H1 (cell line): ENCODE data around the gene GALNT18. TPM values are rescaled to one million over a fixed set of nuclear protein-coding genes. Genes with fewer than 3 reads are reported as not detected.
A peak's percentile ranks its signal among the peaks of the same experiment; 100 is the strongest.

Experiments
- CTCF ChIA-PET: fragments of 300-600 bp; sonication (Branson Sonifier 250); formaldehyde crosslinking; loops from one replicate; lab custom pipeline; 2021; ENCODE audit not compliant: partially characterized antibody; lab: Charles Lee
- POLR2A ChIA-PET: fragments of 300-600 bp; sonication (Branson Sonifier 250); formaldehyde crosslinking; loops from one replicate; lab custom pipeline; 2021; ENCODE audit warnings: inconsistent platforms; ENCODE audit not compliant: partially characterized antibody; lab: Charles Lee
- DNase-seq, 2 experiments: peaks; one replicate each; pipeline versions ENCODE4 v3.0.0 to v3.0.0-alpha.2; 2010 to 2022; ENCODE audit warnings: low spot score in 2 of 2, low read depth in 1 of 2, mixed read lengths in 1 of 2
- FAIRE-seq: peaks from 2 replicates; lab custom pipeline; 2011; peaks lifted over from hg19 to GRCh38; lab: Jason Lieb, UNC
- H2AFZ ChIP-seq: 2 replicates; pipeline ENCODE4 v1.8.1; 2012; ENCODE audit warnings: low read length, inconsistent platforms
- H2AK5ac ChIP-seq: 2 replicates; pipeline ENCODE4 v1.6.1; 2013; ENCODE audit warnings: low read depth, low read length
- H2BK120ac ChIP-seq: replicated peaks from 2 replicates; pipeline ENCODE3; 2013; ENCODE audit warnings: low read depth, low read length, inconsistent platforms
- H2BK12ac ChIP-seq: 2 replicates; pipeline ENCODE4 v1.6.1; 2013; ENCODE audit warnings: low read depth, low read length
- H2BK15ac ChIP-seq: 2 replicates; pipeline ENCODE4 v1.6.1; 2013; ENCODE audit warnings: low read length
- H2BK20ac ChIP-seq: 2 replicates; pipeline ENCODE4 v1.6.1; 2013; ENCODE audit warnings: low read length
- H2BK5ac ChIP-seq: 2 replicates; pipeline ENCODE4 v1.6.1; 2013; ENCODE audit warnings: low read depth, low read length
- H3K14ac ChIP-seq: 2 replicates; pipeline ENCODE4 v1.6.1; 2013; ENCODE audit warnings: inconsistent platforms; ENCODE audit not compliant: insufficient read length
- H3K18ac ChIP-seq: 2 replicates; pipeline ENCODE4 v1.6.1; 2013; ENCODE audit warnings: low read length; ENCODE audit errors: extremely low read depth
- H3K23ac ChIP-seq: 2 replicates; pipeline ENCODE4 v1.6.1; 2013; ENCODE audit warnings: inconsistent platforms; ENCODE audit not compliant: insufficient read length
- H3K23me2 ChIP-seq: 2 replicates; pipeline ENCODE4 v1.6.1; 2013; ENCODE audit warnings: low read depth, low read length
- H3K27ac ChIP-seq: 2 replicates; pipeline ENCODE4 v1.6.1; 2011; ENCODE audit warnings: low read depth, low read length, inconsistent platforms
- H3K27me3 ChIP-seq, 4 experiments: replicated peaks in 1 of 4; 1 replicate in 1 of 4; 2 replicates in 3 of 4; pipeline versions ENCODE4 v1.6.1 to v1.8.1; 2011 to 2013; ENCODE audit warnings: low read length in 3 of 4, mild to moderate bottlenecking in 3 of 4, inconsistent platforms in 2 of 4, mixed read lengths in 2 of 4, moderate library complexity in 1 of 4; ENCODE audit not compliant: control insufficient read depth in 3 of 4, insufficient read depth in 3 of 4; ENCODE audit errors: extremely low read depth in 1 of 4
- H3K36me3 ChIP-seq, 4 experiments: 2 replicates each; pipeline versions ENCODE4 v1.6.1 to v1.8.1; 2011 to 2013; ENCODE audit warnings: mild to moderate bottlenecking in 4 of 4, low read length in 3 of 4, moderate library complexity in 2 of 4, control low read depth in 1 of 4, inconsistent platforms in 1 of 4; ENCODE audit not compliant: insufficient read depth in 4 of 4, control insufficient read depth in 2 of 4
- H3K4ac ChIP-seq: replicated peaks from 2 replicates; pipeline ENCODE3; 2013; ENCODE audit warnings: low read length, low read depth, mixed read lengths, inconsistent platforms; ENCODE audit not compliant: insufficient read length
- H3K4me1 ChIP-seq, 4 experiments: replicated peaks in 1 of 4; 1 replicate in 1 of 4; 2 replicates in 3 of 4; pipeline versions ENCODE4 v1.6.1 to v1.8.1; 2011 to 2013; ENCODE audit warnings: low read length in 3 of 4, inconsistent platforms in 2 of 4, mixed read lengths in 1 of 4; ENCODE audit not compliant: insufficient read depth in 4 of 4, control insufficient read depth in 3 of 4
- H3K4me2 ChIP-seq, 2 experiments: 2 replicates each; pipeline versions ENCODE4 v1.6.1 to v1.8.1; 2011 to 2013; ENCODE audit warnings: low read depth in 2 of 2, low read length in 2 of 2, control low read depth in 1 of 2, inconsistent platforms in 1 of 2, mild to moderate bottlenecking in 1 of 2; ENCODE audit not compliant: insufficient read depth in 1 of 2
- H3K4me3 ChIP-seq, 4 experiments: fragments of 200-600, 300-600 bp in 1 of 4; sonication (generic), shearing (Covaris generic), sonication (Bioruptor Twin) in 1 of 4; 2 replicates each; pipeline versions ENCODE4 v1.5.1 to v1.8.1; 2011 to 2016; ENCODE audit warnings: low read length in 4 of 4, low read depth in 3 of 4, control low read depth in 2 of 4, inconsistent platforms in 2 of 4, mild to moderate bottlenecking in 2 of 4, mixed read lengths in 1 of 4, moderate library complexity in 1 of 4; ENCODE audit not compliant: insufficient read depth in 2 of 4; ENCODE audit errors: extremely low read depth in 1 of 4
- H3K56ac ChIP-seq: replicated peaks from 2 replicates; pipeline ENCODE3; 2013; ENCODE audit warnings: low read depth, mild to moderate bottlenecking, mixed read lengths, low read length, inconsistent platforms; ENCODE audit not compliant: insufficient read length
- H3K79me1 ChIP-seq: 2 replicates; pipeline ENCODE4 v1.6.1; 2013; ENCODE audit warnings: low read depth, low read length, control low read depth
- H3K79me2 ChIP-seq, 2 experiments: 2 replicates each; pipeline versions ENCODE4 v1.6.1 to v1.8.1; 2012 to 2013; ENCODE audit warnings: low read length in 2 of 2, mild to moderate bottlenecking in 2 of 2, inconsistent platforms in 1 of 2; ENCODE audit not compliant: insufficient read depth in 2 of 2, control insufficient read depth in 1 of 2
- H3K9ac ChIP-seq, 4 experiments: replicated peaks in 1 of 4; 1 replicate in 1 of 4; 2 replicates in 3 of 4; pipeline versions ENCODE4 v1.6.1 to v1.8.1; 2011 to 2013; ENCODE audit warnings: low read depth in 3 of 4, low read length in 3 of 4, control low read depth in 2 of 4, mild to moderate bottlenecking in 2 of 4, moderate library complexity in 2 of 4, inconsistent platforms in 1 of 4; ENCODE audit errors: extremely low read depth in 1 of 4
- H3K9me3 ChIP-seq, 2 experiments: 2 replicates each; pipeline versions ENCODE4 v1.6.1 to v1.8.1; 2012 to 2013; ENCODE audit warnings: mild to moderate bottlenecking in 2 of 2, moderate library complexity in 2 of 2, control low read depth in 1 of 2, inconsistent platforms in 1 of 2, low read depth in 1 of 2, low read length in 1 of 2, mixed read lengths in 1 of 2; ENCODE audit not compliant: insufficient read depth in 2 of 2
- H4K20me1 ChIP-seq, 2 experiments: replicated peaks in 1 of 2; 2 replicates each; pipeline versions ENCODE3 to v1.8.1; 2011 to 2013; ENCODE audit warnings: inconsistent platforms in 2 of 2, low read length in 2 of 2, mild to moderate bottlenecking in 1 of 2; ENCODE audit not compliant: insufficient read depth in 2 of 2, control insufficient read depth in 1 of 2
- H4K5ac ChIP-seq: 2 replicates; pipeline ENCODE4 v1.6.1; 2013; ENCODE audit warnings: low read length, low read depth, mixed read lengths, inconsistent platforms; ENCODE audit not compliant: insufficient read length
- H4K8ac ChIP-seq: 2 replicates; pipeline ENCODE4 v1.8.0; 2013; ENCODE audit warnings: mild to moderate bottlenecking, moderate library complexity, low read length, inconsistent platforms; ENCODE audit not compliant: insufficient read depth; ENCODE audit errors: extremely low read depth
- H4K91ac ChIP-seq: replicated peaks from 2 replicates; pipeline ENCODE3; 2013; ENCODE audit warnings: low read length, mixed read lengths, inconsistent platforms; ENCODE audit not compliant: insufficient read length
- BACH1 ChIP-seq: IDR thresholded peaks from 2 replicates; pipeline ENCODE4 v1.6.1; 2012; ENCODE audit warnings: low read length, improper control_type of control experiment
- KDM1A ChIP-seq: fragments of 200-600, 300-600 bp; sonication (generic); IDR thresholded peaks from 2 replicates; pipeline ENCODE4 v1.7.1; 2016; ENCODE audit warnings: mild to moderate bottlenecking, low read length, borderline replicate concordance
- KDM5A ChIP-seq: fragments of 200-600 bp; IDR thresholded peaks from 2 replicates; pipeline ENCODE4 v1.7.1; 2012; ENCODE audit warnings: mild to moderate bottlenecking, low read length, inconsistent platforms, mixed read lengths
- WGBS, 2 experiments: shearing (Covaris generic) in 1 of 2; methylation state at CpG; one replicate each; pipeline versions ENCODE4 v1.1.6 to v1.1.7; 2013 to 2015; ENCODE audit warnings: low lambda C conversion rate in 2 of 2, mixed read lengths in 2 of 2, inconsistent platforms in 1 of 2, low coverage in 1 of 2, missing lambda C conversion rate in 1 of 2; ENCODE audit not compliant: insufficient replicate concordance in 2 of 2, insufficient coverage in 1 of 2, insufficient read length in 1 of 2; ENCODE audit errors: extremely low coverage in 1 of 2, missing lambda C conversion rate in 1 of 2; 5-methylcytosine and 5-hydroxymethylcytosine counted together
- polyA plus RNA-seq, 7 experiments: library from polyadenylated mRNA; depleted of rRNA in 3 of 7; stranded (reverse) in 5 of 7; unstranded in 2 of 7; fragments of >200 nt in 5 of 7; fragments of 200-250 nt in 2 of 7; gene quantifications; 1 replicate in 5 of 7; 2 replicates in 1 of 7; 4 replicates in 1 of 7; pipeline versions ENCODE4 v1.2.1 to v1.2.3, GENCODE V29; 2011 to 2013; ENCODE audit warnings: missing spikeins in 2 of 7, mixed read lengths in 2 of 7
- total RNA-seq: library from RNA; stranded (reverse); fragmentation: NEBNext Ultra II Directional; extraction: Animal tissue kit (Norgen Biotek cat#: 25700); gene quantifications from 2 replicates; pipeline ENCODE4 v1.2.1, GENCODE V29; 2021

Gene GALNT18
- total and polyA plus RNA-seq, 2 of the 8 experiments (the other 6 are each of a cell fraction or from before 2014, with no cell fraction given) = 6.0 to 9.4 TPM

DNA sequence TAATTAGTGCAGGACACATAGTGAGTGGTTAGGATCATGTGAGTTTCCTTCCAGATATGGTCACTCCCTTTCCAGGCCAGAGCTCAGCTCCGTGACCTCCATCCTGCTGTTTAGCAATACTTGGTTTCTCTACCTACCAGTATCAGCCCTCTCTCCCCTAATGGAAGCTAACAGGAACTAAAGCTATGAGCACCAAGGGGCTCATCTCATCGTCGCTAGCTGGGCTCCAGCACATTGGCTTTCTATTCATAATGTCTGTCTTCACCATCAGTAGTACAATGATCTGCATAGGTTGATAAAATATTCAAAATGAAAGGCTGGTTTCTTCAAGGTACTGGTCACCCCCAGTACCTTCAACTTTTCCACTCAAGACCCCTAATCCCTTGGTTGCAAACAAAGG lies 2.4 kb upstream of the GALNT18 start:
- FAIRE-seq (no peak), DNase-seq (no peak)
- H2BK20ac ChIP-seq = no peak overlapping the region
- CTCF ChIA-PET = interaction anchor here (0.6 to 5.4 kb wide), 9 partner anchors 9 to 596 kb away, joined by 3 to 40 read pairs (median 4); no protein-coding TSS in a partner anchor
- H2BK12ac ChIP-seq = no peak overlapping the region
- no peak overlapping the region for H3K23ac ChIP-seq
- no peaks in the 10 kb centered on the region for H3K79me1 ChIP-seq
- no peak overlapping the region for H2BK5ac ChIP-seq
- 85% methylated on average over 3 of the region's 3 CpGs; no CpG with 5 or more reads in 1 of the 2 experiments for WGBS, 2 experiments
- H3K14ac ChIP-seq = no peak overlapping the region
- no peak overlapping the region for H3K9ac ChIP-seq
- no peak overlapping the region for H3K27ac ChIP-seq
- no peak overlapping the region for H2AK5ac ChIP-seq
- no peak overlapping the region for H3K4me3 ChIP-seq
- POLR2A ChIA-PET = interaction anchor here (1.0 kb wide), 1 partner anchor 39 kb away, joined by 3 read pairs; no protein-coding TSS in a partner anchor
- H3K4me2 ChIP-seq = no peak overlapping the region
- no peak overlapping the region for H2AFZ ChIP-seq
- H3K18ac ChIP-seq = no peak overlapping the region
- no peak overlapping the region for H4K91ac ChIP-seq
- H3K4me1 ChIP-seq = peaks cover 10 to 18% (median 12%) of the 10 kb centered on the region in 4 experiments; a peak in 6 of 7 replicates
- peaks cover 5 to 31% (median 24%) of the 10 kb centered on the region in 4 experiments for H3K27me3 ChIP-seq
- no peaks in the 10 kb centered on the region for H3K79me2 ChIP-seq
- H4K5ac ChIP-seq = no peak overlapping the region
- 0 out of 2 replicates have a peak overlapping the region, but pooled peaks have one; percentile 33 for H2BK15ac ChIP-seq
- no peak overlapping the region for H4K8ac ChIP-seq
- H4K20me1 ChIP-seq = peaks cover 0 to 7% of the 10 kb centered on the region in 2 experiments
- H3K56ac ChIP-seq = no peak overlapping the region
- H3K23me2 ChIP-seq = peaks cover 16% of the 10 kb centered on the region
- H3K36me3 ChIP-seq = no peaks in the 10 kb centered on the region
- no peak overlapping the region for H3K4ac ChIP-seq
- no peaks in the 10 kb centered on the region for H3K9me3 ChIP-seq
- no peak overlapping the region for H2BK120ac ChIP-seq
- TF ChIP-seq BACH1 = no peak
- no peak for TF ChIP-seq KDM5A
- no peak for TF ChIP-seq KDM1A
